ENCODE results near the gene CCDC88A.
"Not testable (repeated sequence)": the region's sequence is repeated elsewhere in the genome, so short reads cannot be mapped to it uniquely, and the experiment has no call there.

The CCDC88A gene

GRCh38 chr2:55384786-55385185, 34.9 kb downstream of the CCDC88A start:
- DNase-seq = no peak

GRCh38 chr2:55371376-55371775, 48.3 kb downstream of the CCDC88A start:
- DNase-seq = no peak

GRCh38 chr2:55370208-55370607, 49.4 kb downstream of the CCDC88A start:
- DNase-seq = no peak

- no peak for DNase-seq
Measured at GRCh38 chr2:55365303-55365702, 54.4 kb downstream of the CCDC88A start.

GRCh38 chr2:55364189-55365055, 55.2 kb downstream of the CCDC88A start:
- no peak for DNase-seq

- no peak for DNase-seq
Measured at GRCh38 chr2:55363636-55364035, 56.0 kb downstream of the CCDC88A start.

- DNase-seq = no peak
Measured at GRCh38 chr2:55361465-55362189, 58.0 kb downstream of the CCDC88A start.

- no peak for DNase-seq
Measured at GRCh38 chr2:55358451-55358850, 61.2 kb downstream of the CCDC88A start.

- no peak for DNase-seq
Measured at GRCh38 chr2:55357927-55358326, 61.7 kb downstream of the CCDC88A start.

GRCh38 chr2:55357164-55357563, 62.5 kb downstream of the CCDC88A start:
- DNase-seq = no peak

GRCh38 chr2:55356136-55356535, 63.5 kb downstream of the CCDC88A start:
- not testable (repeated sequence) for DNase-seq

GRCh38 chr2:55355451-55355850, 64.2 kb downstream of the CCDC88A start:
- DNase-seq = no peak

- DNase-seq = no peak
Measured at GRCh38 chr2:55351672-55352071, 68.0 kb downstream of the CCDC88A start.

- no peak for DNase-seq
Measured at GRCh38 chr2:55345064-55345463, 74.6 kb downstream of the CCDC88A start.

GRCh38 chr2:55338268-55338667, 81.4 kb downstream of the CCDC88A start:
- no peak for DNase-seq

- DNase-seq = no peak
Measured at GRCh38 chr2:55334728-55335127, 84.9 kb downstream of the CCDC88A start.

GRCh38 chr2:55330541-55331297, 88.9 kb downstream of the CCDC88A start:
- no peak for DNase-seq

- no peak for DNase-seq
Measured at GRCh38 chr2:55327470-55328230, 92.0 kb downstream of the CCDC88A start.

- no peak for DNase-seq
Measured at GRCh38 chr2:55314985-55315384, 104.7 kb downstream of the CCDC88A start.

- DNase-seq = peak; percentile 36
Measured at GRCh38 chr2:55311444-55311870, 108.2 kb downstream of the CCDC88A start.

- DNase-seq = no peak
Measured at GRCh38 chr2:55309446-55309845, 110.2 kb downstream of the CCDC88A start.

- no peak for DNase-seq
Measured at GRCh38 chr2:55302241-55302640, 117.4 kb downstream of the CCDC88A start.

GRCh38 chr2:55301277-55301676, 118.4 kb downstream of the CCDC88A start:
- no peak for DNase-seq

Measured in activated naive CD4-positive, alpha-beta T cell treated with Interleukin-2 at 50 U/mL for 16 hours (primary cell).